ENCODE results near the gene CUBN. TPM values are rescaled to one million over a fixed set of nuclear protein-coding genes. Genes with fewer than 3 reads are reported as not detected.

CUBN gene
- total and polyA plus RNA-seq, 7 donors, result 0.25 to 2.4 (median 1.1) TPM; not detected in 2

- no peak for DNase-seq
- no peak for TF ChIP-seq POLR2A (IDR thresholded peaks at IDR 0.05)
- no peak for TF ChIP-seq POLR2AphosphoS5 (IDR thresholded peaks at IDR 0.05)
- TF ChIP-seq EP300 (IDR thresholded peaks at IDR 0.05), result no peak
- TF ChIP-seq CTCF (IDR thresholded peaks at IDR 0.05), result no peak
- H3K27ac ChIP-seq, result peak overlapping the region; percentile 17 to 49 (median 34)
- H3K4me3 ChIP-seq, result no peak overlapping the region
- intact Hi-C loops (cut with DNase I), result no loop called here
- no peaks in the 10 kb centered on the region for H3K36me3 ChIP-seq
- no peaks in the 10 kb centered on the region for H3K27me3 ChIP-seq
- 85% methylated on average over 5 of the region's 5 CpGs for WGBS, 2 donors
- no peaks in the 10 kb centered on the region for H3K9me3 ChIP-seq
- no peaks in the 10 kb centered on the region for H3K4me1 ChIP-seq
Measured at GRCh38 chr10:16986082-16986405, 143.6 kb downstream of the CUBN start.

- WGBS, 2 donors, result 67 to 88% methylated on average over 3 of the region's 3 CpGs
- no peaks in the 10 kb centered on the region for H3K9me3 ChIP-seq
- no peak for DNase-seq
- intact Hi-C loops (cut with DNase I), result no loop called here
- no peaks in the 10 kb centered on the region for H3K36me3 ChIP-seq
- TF ChIP-seq POLR2AphosphoS5 (IDR thresholded peaks at IDR 0.05) (no peak), CTCF (IDR thresholded peaks at IDR 0.05) (no peak), EP300 (IDR thresholded peaks at IDR 0.05) (no peak), POLR2A (IDR thresholded peaks at IDR 0.05) (no peak)
- no peaks in the 10 kb centered on the region for H3K4me1 ChIP-seq
- no peak overlapping the region for H3K4me3 ChIP-seq
- no peak overlapping the region for H3K27ac ChIP-seq
- no peaks in the 10 kb centered on the region for H3K27me3 ChIP-seq
Measured at GRCh38 chr10:16984242-16984641, 145.4 kb downstream of the CUBN start.

- no peak overlapping the region for H3K4me3 ChIP-seq
Measured at GRCh38 chr10:16976803-16977202, 152.8 kb downstream of the CUBN start.

GRCh38 chr10:16975188-16975587 lies 154.4 kb downstream of the CUBN start:
- H3K4me1 ChIP-seq, result no peaks in the 10 kb centered on the region
- no peaks in the 10 kb centered on the region for H3K27me3 ChIP-seq
- no peak overlapping the region for H3K4me3 ChIP-seq
- no peaks in the 10 kb centered on the region for H3K9me3 ChIP-seq
- no peak overlapping the region for H3K27ac ChIP-seq
- intact Hi-C loops (cut with DNase I), result no loop called here
- DNase-seq, result no peak
- TF ChIP-seq CTCF (IDR thresholded peaks at IDR 0.05), result no peak
- TF ChIP-seq POLR2AphosphoS5 (IDR thresholded peaks at IDR 0.05), result no peak
- TF ChIP-seq POLR2A (IDR thresholded peaks at IDR 0.05), result no peak
- no peak for TF ChIP-seq EP300 (IDR thresholded peaks at IDR 0.05)
- H3K36me3 ChIP-seq, result no peaks in the 10 kb centered on the region
- 57 to 65% methylated on average over 3 of the region's 3 CpGs for WGBS, 2 donors

More at GRCh38 chr10:16976803-16977202, 152.8 kb downstream of the CUBN start:
- H3K9me3 ChIP-seq, result no peaks in the 10 kb centered on the region
- no peaks in the 10 kb centered on the region for H3K36me3 ChIP-seq
- H3K27ac ChIP-seq, result no peak overlapping the region
- no peak for DNase-seq
- TF ChIP-seq EP300 (IDR thresholded peaks at IDR 0.05) (no peak), POLR2AphosphoS5 (IDR thresholded peaks at IDR 0.05) (no peak), POLR2A (IDR thresholded peaks at IDR 0.05) (no peak), CTCF (IDR thresholded peaks at IDR 0.05) (no peak)
- no peaks in the 10 kb centered on the region for H3K27me3 ChIP-seq
- intact Hi-C loops (cut with DNase I), result no loop called here
- no peaks in the 10 kb centered on the region for H3K4me1 ChIP-seq

- Histone ChIP-seq H3K4me1 (peaks cover 0 to 14% (median 6%) of the 10 kb centered on the region in 4 donors), H3K36me3 (no peaks in the 10 kb centered on the region), H3K9me3 (no peaks in the 10 kb centered on the region), H3K4me3 (no peak overlapping the region), H3K27ac (peak overlapping the region; percentile 25 to 60 (median 44)), H3K27me3 (no peaks in the 10 kb centered on the region)
- WGBS, 2 donors, result 55 to 60% methylated on average over 8 of the region's 8 CpGs
- TF ChIP-seq EP300 (IDR thresholded peaks at IDR 0.05), result no peak
- intact Hi-C loops (cut with DNase I), result no loop called here
- DNase-seq, result peak; percentile 77
Measured at GRCh38 chr10:16968416-16969041, 161.1 kb downstream of the CUBN start.
